Right lobe of liver (tissue), 6 donors: Measurements from ENCODE around the gene DLGAP5. TPM values are rescaled to one million over a fixed set of nuclear protein-coding genes. Genes with fewer than 3 reads are reported as not detected.

Source experiments
- ATAC-seq, 4 donors: fragments of 200-7000 bp; cut with Tn5 transposase; one replicate each; pipeline ENCODE4 v1.9.1; 2020; ENCODE audit warnings: mild to moderate bottlenecking in 4 of 4, moderate library complexity in 4 of 4
- DNase-seq, 3 donors: peaks; one replicate each; pipeline ENCODE4 v3.0.0-alpha.2; 2020
- H3K27ac ChIP-seq, 3 donors: fragments of 200-600 bp; one replicate each; pipeline ENCODE4 v1.8.0; 2022
- H3K27me3 ChIP-seq, 2 donors: fragments of 200-600 bp; one replicate each; pipeline ENCODE4 v1.8.0; 2022
- H3K36me3 ChIP-seq, 4 donors: fragments of 200-600 bp; sonication (generic) in 1 of 4; one replicate each; pipeline versions ENCODE4 v1.5.1 to v1.8.0; 2017 to 2022; ENCODE audit warnings: control low read depth in 1 of 4
- H3K4me1 ChIP-seq, 4 donors: fragments of 200-600 bp; sonication (generic) in 1 of 4; one replicate each; pipeline versions ENCODE4 v1.5.1 to v1.8.0; 2017 to 2022; ENCODE audit warnings: control low read depth in 1 of 4
- H3K4me3 ChIP-seq, 3 donors: fragments of 200-600 bp; one replicate each; pipeline ENCODE4 v1.8.0; 2022
- H3K9me3 ChIP-seq, 4 donors: fragments of 200-600 bp; sonication (generic) in 1 of 4; one replicate each; pipeline versions ENCODE4 v1.5.1 to v1.8.0; 2017 to 2022; ENCODE audit warnings: control low read depth in 1 of 4
- CTCF ChIP-seq, 4 donors: fragments of 200-600 bp in 3 of 4; fragments of 450-650 bp in 1 of 4; IDR thresholded peaks; one replicate each; pipeline versions ENCODE4 v1.5.1 to v1.8.0; 2016 to 2022; ENCODE audit warnings: antibody characterized with exemption in 4 of 4, mild to moderate bottlenecking in 2 of 4
- POLR2A ChIP-seq: fragments of 450-650 bp; IDR thresholded peaks from one replicate; pipeline ENCODE4 v1.6.1; 2017; ENCODE audit warnings: antibody characterized with exemption, mild to moderate bottlenecking
- WGBS: methylation state at CpG from one replicate; pipeline ENCODE4 v1.1.6; 2018; ENCODE audit warnings: low coverage, low lambda C conversion rate; ENCODE audit not compliant: insufficient coverage; ENCODE audit errors: missing lambda C conversion rate; 5-methylcytosine and 5-hydroxymethylcytosine counted together
- intact Hi-C, 2 donors: fragments of 100-400 bp; cut with DNase I; formaldehyde crosslinking; loops; one replicate each; pipeline versions ENCODE4 v1.11.2 to v1.14.1; 2022
- total RNA-seq, 6 experiments: library from RNA; depleted of rRNA in 2 of 6; stranded (reverse); fragments of >200 nt in 2 of 6; fragmentation: NEBNext Ultra II Directional in 3 of 6; extraction: Animal tissue kit (Norgen Biotek cat#: 25700) in 3 of 6; gene quantifications; one replicate each; pipeline versions ENCODE4 v1.1.0 to v1.2.4, GENCODE V29; 2016 to 2023
- donor health status: DM: no; HTN: yes; CAD: no.
- donor health status: DM: no; HTN: no; CAD: no.
- donor health status: DM: no; HTN: no; CAD: no.
- donor health status: DM: no; HTN: yes; CAD: no.
- donor health status: DM: no; HTN: yes; CAD: no.

DLGAP5 gene
- total RNA-seq, 6 experiments from 2014 or later, result 0.27 to 1.3 (median 0.86) TPM; not detected in 1

GRCh38 chr14:55142466-55142865 lies 48.9 kb downstream of the DLGAP5 start:
- no peaks in the 10 kb centered on the region for H3K27me3 ChIP-seq
- no peak for ATAC-seq
- DNase-seq, result no peak
- no peaks in the 10 kb centered on the region for H3K9me3 ChIP-seq
- no peaks in the 10 kb centered on the region for H3K36me3 ChIP-seq
- 88% methylated on average over 2 of the region's 2 CpGs for WGBS
- intact Hi-C loops, result no loop called here
- TF ChIP-seq POLR2A (no peak), CTCF (IDR thresholded peaks at IDR 0.05) (no peak)
- H3K27ac ChIP-seq, result no peak overlapping the region
- H3K4me1 ChIP-seq, result no peaks in the 10 kb centered on the region
- no peak overlapping the region for H3K4me3 ChIP-seq

- no peak for TF ChIP-seq CTCF (IDR thresholded peaks at IDR 0.05)
- no peak for TF ChIP-seq POLR2A
- Histone ChIP-seq H3K4me1 (no peaks in the 10 kb centered on the region), H3K36me3 (no peaks in the 10 kb centered on the region), H3K27me3 (no peaks in the 10 kb centered on the region), H3K4me3 (no peak overlapping the region), H3K27ac (no peak overlapping the region), H3K9me3 (no peaks in the 10 kb centered on the region)
- WGBS, result 96% methylated on average over 3 of the region's 3 CpGs
- intact Hi-C loops, result no loop called here
- ATAC-seq (no peak), DNase-seq (no peak)
Measured at GRCh38 chr14:55141825-55142224, 49.6 kb downstream of the DLGAP5 start.

GRCh38 chr14:55139696-55140509 lies 51.5 kb downstream of the DLGAP5 start:
- Histone ChIP-seq H3K27ac (no peak overlapping the region), H3K36me3 (no peaks in the 10 kb centered on the region)
- intact Hi-C loops, result no loop called here

DNA sequence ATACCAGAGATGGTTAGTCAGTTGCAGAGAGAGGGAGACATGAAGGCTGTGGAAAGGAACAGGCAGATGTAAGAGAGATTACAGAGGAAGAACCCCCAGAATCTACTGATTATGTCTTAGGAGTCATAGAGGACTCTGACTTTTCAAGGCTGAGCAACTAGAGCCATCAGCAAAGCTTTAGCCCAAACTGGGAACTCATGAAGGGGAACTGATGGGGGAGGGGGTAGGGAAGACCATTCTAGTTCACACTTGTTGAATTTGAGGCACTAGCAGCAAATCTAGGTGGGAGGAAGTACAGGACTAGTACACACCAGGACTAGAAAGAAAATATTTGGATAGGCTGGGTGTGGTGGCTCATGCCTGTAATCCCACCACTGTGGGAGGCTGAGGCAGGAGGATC lies 52.2 kb downstream of the DLGAP5 start:
- TF ChIP-seq POLR2A, result no peak
- no peak for TF ChIP-seq CTCF (IDR thresholded peaks at IDR 0.05)
- Histone ChIP-seq H3K27ac (no peak overlapping the region), H3K4me3 (no peak overlapping the region), H3K27me3 (no peaks in the 10 kb centered on the region), H3K9me3 (no peaks in the 10 kb centered on the region), H3K4me1 (no peaks in the 10 kb centered on the region), H3K36me3 (no peaks in the 10 kb centered on the region)
- no peak for DNase-seq
- intact Hi-C loops, result no loop called here
- ATAC-seq, result peak; percentile 9 to 54 (median 32)

More at GRCh38 chr14:55139696-55140509, 51.5 kb downstream of the DLGAP5 start:
- Histone ChIP-seq H3K4me3 (no peak overlapping the region), H3K9me3 (no peaks in the 10 kb centered on the region), H3K27me3 (no peaks in the 10 kb centered on the region), H3K4me1 (no peaks in the 10 kb centered on the region)
- 97% methylated on average over 3 of the region's 4 CpGs for WGBS
- TF ChIP-seq CTCF (IDR thresholded peaks at IDR 0.05), result no peak
- no peak for TF ChIP-seq POLR2A
- DNase-seq (no peak), ATAC-seq (no peak)
